ENCODE data around the gene EMD.
"Not testable (repeated sequence)": the region's sequence is repeated elsewhere in the genome, so short reads cannot be mapped to it uniquely, and the experiment has no call there.

Gene EMD

DNA sequence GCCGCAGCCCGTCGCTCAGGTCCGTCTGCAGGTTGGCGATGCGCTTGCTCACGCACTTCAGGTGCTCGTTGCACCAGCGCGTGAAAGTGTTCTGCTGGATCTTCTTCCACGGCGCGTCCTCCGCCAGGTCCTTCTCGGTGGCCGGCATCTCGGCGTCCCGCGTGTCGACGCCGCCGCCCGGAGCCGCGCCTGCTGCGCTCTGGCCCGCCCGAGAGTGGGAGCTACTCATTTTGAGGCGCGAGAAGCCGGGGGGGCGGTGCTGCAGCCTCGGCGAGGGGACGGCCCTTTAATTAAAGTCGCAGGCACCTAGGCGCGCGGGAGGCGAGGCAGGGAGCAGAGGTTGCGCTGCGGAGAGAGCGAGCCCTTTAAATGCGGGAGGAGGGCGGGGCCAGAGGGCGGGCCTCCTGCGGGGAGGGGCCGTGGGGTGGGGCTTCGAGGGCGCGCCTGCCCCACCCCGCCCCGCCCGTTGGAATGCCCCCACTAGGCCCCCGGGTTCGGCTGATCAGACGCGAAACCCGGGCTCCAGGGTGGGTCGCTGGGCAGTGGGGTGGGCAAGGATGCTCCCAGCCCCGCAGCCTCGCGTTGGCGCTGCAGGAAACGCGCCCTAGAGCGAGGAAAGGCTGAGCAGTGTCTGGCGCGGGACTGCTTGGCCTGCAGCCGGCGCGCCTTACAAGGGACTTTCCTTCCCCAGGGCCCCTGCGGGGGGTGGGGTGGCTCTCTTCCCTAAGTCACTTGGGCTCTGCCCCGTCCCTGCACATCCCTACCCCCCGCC is 7.9 kb upstream of the EMD start:
- peak; percentile 86 to 87 for DNase-seq (ENCODE audit: low read depth in 2 of 2)

DNA sequence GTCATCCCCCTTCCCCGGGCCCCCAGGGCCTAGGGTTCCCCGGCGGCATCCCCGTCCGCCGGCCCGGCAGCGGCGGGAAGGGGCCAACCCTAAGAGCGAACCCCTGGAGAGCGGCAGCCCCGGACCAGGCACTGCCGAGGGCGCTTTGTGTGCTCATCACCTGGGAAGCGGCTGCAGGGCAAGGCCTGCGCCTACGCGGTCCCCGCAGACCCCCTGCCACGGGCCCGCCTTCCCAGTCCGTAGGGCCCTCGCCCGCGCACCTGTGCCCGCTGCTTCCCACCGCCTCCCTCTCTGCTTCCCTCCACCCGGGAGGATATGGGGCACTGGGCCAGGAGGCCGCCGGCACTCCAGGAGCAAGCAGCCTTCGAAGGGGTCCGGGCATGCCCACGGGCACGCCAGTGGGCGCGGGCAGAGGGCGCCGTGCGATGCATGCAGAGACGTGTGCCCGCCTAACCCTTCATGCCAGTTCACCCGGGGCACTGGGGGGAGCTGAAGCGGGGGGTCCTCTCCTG is 7.2 kb upstream of the EMD start:
- DNase-seq (ENCODE audit: low read depth in 2 of 2): no peak

DNA sequence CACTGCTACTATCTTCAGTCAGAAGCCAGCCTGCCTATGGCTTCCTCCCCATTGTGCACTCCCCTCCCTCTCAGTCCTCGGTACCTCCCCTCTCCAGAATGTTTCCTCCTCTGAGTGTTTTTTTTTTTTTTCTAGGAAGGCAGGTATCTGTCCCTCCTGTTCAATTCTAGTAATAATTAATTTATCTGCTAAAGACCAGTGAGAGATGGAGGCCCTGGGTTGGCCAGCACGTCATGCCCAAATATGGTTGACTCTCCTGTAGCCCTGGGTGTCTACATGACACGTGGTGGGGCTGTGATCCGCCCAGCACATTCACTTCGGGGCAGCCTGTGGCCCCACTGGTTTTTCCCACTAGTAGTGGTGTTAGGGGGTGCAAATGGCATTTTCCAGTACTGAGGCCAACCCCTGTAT is 6.5 kb upstream of the EMD start:
- DNase-seq (ENCODE audit: low read depth in 2 of 2): no peak

DNA sequence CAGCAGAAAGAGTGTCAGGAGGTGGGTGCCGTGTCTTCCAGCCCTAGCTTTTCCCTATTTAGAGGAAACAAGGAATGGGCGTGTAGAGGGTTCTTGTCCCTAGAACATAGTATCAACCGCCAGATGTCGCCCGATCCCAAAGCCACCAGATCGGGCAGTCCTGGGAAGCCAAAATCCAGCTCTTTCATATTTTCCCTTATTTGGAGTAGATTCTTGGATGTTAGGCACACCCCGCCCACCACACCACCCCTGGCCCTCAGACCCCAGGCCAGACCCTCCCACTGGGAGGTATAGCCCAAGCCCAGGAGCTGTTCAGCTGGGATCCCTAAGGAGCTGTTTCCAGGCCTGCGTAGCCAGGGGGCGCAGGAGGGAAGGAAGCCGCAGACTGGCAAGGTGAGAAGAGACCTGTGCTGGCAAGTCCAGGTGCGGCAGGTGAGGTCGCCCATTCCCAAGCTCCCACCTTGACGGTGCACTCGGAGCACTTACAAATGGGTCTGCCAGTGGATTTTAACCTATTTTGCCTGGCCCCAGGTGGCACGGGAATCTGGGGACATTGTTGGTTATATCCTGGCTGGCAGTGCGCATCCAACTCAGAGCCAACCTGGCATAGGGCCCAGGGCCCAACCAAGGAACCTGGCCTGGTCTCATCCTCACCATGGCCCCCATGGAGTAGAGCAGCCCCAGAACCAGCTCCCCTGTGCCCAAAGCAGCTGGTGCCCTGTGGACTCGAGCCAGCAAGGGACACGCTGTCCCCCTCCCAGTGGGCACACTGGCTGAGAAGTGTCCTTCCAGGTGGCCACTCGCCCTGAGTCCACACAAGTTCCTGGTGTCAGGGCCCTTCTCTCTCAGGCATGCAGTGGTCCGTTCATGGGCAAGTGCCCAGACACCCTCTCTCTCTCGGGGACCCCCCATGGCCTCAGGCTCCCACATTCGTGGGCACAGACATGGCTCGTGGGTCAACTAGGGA is 5.5 kb upstream of the EMD start:
- DNase-seq (ENCODE audit: low read depth in 2 of 2): peak; percentile 76 to 78

DNA sequence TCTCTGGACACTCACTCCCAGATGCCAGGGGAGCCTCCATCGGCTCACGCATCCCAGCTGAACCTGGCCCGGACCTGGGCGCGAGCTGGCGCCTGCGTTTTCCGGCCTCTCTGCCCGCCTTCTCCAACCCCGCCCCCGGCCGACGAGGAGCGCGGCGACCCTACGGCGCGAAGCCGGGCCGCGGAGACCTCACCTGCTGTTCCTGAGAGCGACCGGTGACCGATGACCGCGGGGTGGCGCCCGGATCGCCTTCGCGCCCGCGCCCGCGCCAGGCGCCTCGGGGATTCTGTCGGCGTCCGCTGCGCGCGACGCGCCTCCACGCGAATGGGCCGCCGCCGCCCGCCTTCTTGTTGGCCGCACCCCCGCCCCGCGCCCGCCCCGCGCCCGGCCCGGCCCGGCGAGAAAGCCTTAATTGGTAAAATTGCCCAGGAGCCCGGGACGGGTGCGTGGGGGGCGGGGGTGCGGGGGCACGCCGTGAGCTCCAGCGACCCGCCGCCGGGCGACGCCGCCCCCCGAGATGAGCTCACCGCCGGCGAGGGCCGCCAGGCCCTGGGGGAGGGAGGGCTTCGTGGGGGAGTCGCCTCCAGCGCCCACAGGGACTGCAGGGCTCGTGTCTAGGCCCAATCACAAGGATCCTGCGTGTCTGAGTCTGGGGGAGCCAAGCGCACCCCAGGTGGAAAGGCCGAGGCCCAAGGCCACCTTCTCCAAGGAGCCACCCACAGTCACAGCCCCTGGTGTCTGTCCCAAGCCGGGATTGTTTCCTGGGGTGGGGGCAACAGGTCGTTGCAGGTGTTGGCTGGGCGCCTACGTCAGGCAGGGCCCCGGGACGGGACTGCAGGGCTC is 4.6 kb upstream of the EMD start, which contains the start of gene FLNA:
Gene FLNA, minus strand, starts transcription at position 322 of the 843 bp plus-strand sequence. CDS start 3,389 bp downstream, outside the sequence.
- no peak for DNase-seq (ENCODE audit: low read depth in 2 of 2)

DNA sequence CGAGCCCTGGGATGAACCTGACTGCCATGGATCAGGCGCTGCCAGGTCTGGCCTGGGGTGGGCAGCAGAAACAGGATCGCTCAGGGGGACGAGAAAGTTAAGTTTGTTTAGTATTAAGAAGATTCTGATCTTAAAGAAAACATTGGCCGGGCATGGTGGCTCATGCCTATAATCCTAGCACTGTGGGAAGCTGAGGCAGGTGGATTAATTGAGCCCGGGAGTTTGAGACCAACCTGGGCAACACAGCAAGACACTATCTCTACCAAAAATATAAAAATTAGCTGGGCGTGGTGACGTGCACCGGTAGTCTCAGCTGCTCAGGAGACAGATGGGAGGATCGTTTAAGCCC is 4.0 kb upstream of the EMD start:
- DNase-seq (ENCODE audit: low read depth in 2 of 2): no peak

GRCh38 chrX:154376774-154377173 is 2.3 kb upstream of the EMD start:
- no peak for DNase-seq (ENCODE audit: low read depth in 2 of 2)

GRCh38 chrX:154378059-154378798 is 866 bp upstream of the EMD start:
- no peak for DNase-seq (ENCODE audit: low read depth in 2 of 2)

- no peak for DNase-seq (ENCODE audit: low read depth in 2 of 2)
Measured at GRCh38 chrX:154379569-154379951, 465 bp downstream of the EMD start.

DNA sequence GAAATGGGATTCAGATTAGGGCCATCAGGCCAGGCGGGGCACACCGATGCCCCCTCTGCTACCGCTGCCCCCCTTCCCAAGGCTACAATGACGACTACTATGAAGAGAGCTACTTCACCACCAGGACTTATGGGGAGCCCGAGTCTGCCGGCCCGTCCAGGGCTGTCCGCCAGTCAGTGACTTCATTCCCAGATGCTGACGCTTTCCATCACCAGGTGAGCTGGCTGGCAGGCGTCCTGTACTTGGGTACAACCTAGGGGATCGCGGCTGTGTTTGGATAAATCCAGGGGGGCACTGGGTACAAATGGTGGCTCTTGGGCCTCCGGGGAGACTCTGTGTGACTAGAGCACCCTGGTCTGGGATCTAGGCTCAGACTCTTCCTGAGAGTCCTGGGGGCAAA is 1.1 kb downstream of the EMD start:
- no peak for DNase-seq (ENCODE audit: low read depth in 2 of 2)

GRCh38 chrX:154380787-154381186 is 1.7 kb downstream of the EMD start:
- DNase-seq (ENCODE audit: low read depth in 2 of 2): no peak

GRCh38 chrX:154381271-154381670 is 2.2 kb downstream of the EMD start:
- DNase-seq (ENCODE audit: low read depth in 2 of 2): no peak

DNA sequence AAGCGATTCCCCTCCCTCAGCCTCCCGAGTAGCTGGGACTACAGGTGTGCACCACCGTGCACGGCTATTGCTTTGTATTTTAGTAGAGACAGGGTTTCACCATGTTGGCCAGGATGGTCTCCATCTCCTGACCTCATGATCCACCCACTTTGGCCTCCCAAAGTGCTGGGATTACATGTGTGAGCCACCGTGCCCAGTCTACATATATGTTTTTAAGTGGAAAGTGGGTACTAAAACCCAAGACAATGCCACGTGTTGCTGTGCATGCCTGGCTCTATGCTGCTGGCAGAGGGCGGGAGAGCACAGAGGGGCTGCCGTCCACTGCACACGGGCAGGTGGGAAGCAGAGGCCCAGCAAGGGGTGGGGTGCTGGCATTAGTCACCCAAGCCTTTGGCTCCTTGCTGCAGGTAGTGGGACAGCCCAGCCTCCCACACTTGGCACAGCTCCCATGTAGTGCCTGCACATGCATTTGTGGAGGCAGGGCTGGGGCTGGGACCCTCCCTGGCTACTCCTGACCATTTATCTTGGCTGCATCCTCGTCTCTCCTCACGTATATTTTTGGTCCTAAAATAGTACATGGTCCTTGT is 3.5 kb downstream of the EMD start:
- DNase-seq (ENCODE audit: low read depth in 2 of 2): no peak

DNA sequence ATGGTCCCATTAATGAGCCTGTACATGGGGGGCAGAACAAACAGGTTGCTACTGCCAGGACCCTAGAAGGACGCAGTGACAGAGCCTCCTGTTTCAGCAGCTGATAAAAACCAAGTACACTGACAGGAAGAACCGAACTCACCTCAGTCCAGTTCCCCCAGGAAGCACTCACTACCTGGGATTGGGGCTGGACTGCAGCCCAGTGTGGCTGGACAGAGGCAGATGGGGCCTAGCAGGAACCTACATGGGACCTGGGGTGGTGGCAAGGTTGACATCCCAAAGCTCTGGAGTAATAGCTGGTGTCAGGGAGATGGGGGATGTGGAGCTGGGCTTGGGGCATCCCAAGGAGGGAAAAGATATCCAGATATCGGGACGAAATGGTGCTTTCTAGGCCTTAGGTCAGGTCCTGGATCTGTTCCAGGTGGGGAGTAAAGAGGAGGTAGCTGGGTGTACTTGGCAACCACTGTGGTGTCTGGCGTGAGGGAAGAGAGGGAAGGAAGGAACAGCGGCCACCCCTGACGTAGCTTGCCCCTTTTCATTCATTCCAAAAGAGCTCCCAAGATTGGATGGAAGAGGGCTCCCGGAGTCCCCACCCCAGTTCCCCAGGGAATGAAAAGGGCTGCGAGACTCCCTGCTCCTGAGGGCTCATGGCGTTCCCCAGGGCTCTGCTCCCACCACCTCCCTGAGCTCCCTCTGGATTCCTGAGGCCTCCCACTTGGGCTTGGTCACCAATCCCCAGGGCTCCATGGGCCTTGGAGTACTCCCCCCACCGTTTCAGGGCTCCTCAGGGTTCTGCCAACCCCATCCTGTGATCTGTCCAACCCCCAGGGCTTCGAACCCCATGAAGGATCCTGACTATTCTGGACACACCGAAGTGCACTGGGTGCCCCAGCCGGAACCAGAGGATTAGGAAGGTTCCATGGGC is 4.5 kb downstream of the EMD start:
- DNase-seq (ENCODE audit: low read depth in 2 of 2): no peak

DNA sequence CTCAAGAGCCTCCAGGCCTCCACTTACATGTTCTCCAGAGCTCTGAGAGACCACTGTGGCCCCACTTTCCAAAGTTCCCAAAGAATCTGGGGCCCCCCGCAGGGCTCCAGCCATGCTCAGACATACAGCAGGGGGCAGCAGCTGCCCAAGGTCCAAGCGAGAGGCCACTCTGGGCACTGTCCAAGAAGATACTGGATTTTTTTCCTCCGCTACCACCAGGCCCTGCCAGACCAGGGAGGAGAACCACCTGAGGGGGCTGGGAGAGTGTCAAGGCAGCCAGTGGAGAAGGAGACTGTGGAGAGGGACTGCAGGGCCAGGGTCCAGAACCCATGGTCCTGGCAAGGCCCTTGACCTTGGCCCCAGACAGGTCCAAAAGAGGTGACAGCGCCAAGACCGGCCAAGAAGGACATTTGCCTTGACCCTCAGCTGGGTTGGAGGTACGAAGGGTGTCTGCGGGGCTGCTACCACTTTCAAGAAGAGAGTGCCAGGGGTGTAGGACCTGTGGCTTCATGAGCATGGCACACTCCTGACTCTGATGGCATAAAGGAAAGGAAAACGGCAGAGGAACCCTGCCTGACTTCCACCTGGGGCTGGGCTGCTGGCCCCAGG is 5.3 kb downstream of the EMD start:
- DNase-seq (ENCODE audit: low read depth in 2 of 2): no peak

DNA sequence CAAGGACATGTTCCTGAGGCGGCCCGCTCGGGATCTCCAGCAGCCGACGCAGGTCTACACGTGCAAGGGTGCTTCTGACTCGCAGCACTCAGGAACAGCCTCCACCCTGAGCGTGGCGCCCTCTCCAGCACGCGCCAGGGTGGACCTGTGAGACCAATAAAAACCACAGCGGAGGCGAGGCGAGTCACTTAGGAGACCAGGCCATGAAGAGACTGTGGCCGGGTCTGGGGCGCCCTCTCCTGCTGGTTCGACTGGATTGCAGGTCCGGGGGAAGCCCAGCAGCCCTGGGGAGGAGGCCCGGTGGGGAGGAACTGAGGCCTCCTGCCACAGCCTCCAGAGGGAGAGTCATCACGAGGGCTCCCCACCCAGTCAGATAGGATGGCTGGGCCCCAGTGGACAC is 9.0 kb downstream of the EMD start:
- DNase-seq (ENCODE audit: low read depth in 2 of 2): not testable (repeated sequence)

GRCh38 chrX:154388649-154389048 is 9.6 kb downstream of the EMD start:
- DNase-seq (ENCODE audit: low read depth in 2 of 2): not testable (repeated sequence)

DNA sequence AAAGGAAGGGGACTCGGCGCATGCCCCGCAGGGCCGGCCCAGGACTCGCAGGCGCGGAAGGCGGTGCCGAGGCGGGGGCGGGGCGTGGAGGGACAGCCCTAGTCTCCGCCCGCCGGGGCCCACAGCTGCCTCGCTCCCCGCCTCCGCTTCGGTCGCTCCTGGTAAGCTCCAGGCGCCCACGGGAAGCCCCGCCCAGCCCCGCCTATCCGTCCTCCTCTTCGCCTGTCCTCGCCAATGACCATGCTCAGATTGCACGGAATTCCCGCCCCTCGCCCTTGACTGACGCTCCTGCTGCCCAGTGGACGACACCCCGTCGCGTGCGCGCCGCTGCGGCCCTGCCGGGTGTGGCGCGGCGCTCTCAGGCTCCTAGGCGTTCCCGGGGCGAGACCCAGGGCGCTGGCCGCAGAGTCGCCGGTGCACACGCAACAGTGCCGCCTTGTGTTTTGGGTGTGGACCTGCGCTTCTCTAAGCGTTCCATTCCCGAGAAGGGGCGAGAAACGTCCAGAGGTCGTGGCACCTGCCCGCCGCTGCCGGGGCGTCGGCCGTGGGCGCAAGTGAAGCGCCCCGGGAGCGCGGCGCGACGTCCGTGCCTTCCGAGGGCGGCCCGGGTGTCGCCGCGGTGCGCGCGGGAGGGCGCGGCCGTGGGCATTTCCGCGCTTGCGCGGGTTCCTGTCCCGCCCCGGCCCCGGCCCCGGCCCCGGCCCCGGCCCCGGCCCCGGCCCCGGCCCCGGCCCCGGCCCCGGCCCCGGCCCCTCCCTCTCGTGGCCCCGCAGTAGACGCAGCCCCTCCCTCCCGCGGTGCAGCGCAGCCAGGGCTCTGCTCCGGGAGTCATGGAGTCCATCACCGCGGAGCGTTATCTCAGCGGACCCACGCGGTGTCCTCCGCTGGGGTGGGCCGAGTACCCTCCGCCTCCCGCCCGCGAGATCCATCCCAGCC is 11.0 kb downstream of the EMD start:
- DNase-seq (ENCODE audit: low read depth in 2 of 2): not testable (repeated sequence)

Data from fibroblast of skin of left biceps (primary cell).